Adrenal gland (tissue), 5 donors: ENCODE data around the gene TRDN.

ENCODE experiments used
- POLR2A ChIP-seq, 2 donors: fragments of 450-650 bp; IDR thresholded peaks; one replicate each; pipeline ENCODE4 v1.6.1; 2017; ENCODE audit warnings: antibody characterized with exemption in 2 of 2, mild to moderate bottlenecking in 2 of 2, moderate library complexity in 1 of 2
- TF ChIP-seq, protein P1 (sequence below), 6 experiments: fragments of 450-650 bp in 4 of 6; fragments of 200-600 bp in 2 of 6; sonication (generic) in 1 of 6; IDR thresholded peaks; 1 replicate in 5 of 6; 2 replicates in 1 of 6; pipeline versions ENCODE4 v1.5.1 to v1.8.0; 2016 to 2021; ENCODE audit warnings: antibody characterized with exemption in 6 of 6, mild to moderate bottlenecking in 2 of 6, moderate library complexity in 1 of 6
- donor health status: DM: no; HTN: no; CAD: no.

DNA sequence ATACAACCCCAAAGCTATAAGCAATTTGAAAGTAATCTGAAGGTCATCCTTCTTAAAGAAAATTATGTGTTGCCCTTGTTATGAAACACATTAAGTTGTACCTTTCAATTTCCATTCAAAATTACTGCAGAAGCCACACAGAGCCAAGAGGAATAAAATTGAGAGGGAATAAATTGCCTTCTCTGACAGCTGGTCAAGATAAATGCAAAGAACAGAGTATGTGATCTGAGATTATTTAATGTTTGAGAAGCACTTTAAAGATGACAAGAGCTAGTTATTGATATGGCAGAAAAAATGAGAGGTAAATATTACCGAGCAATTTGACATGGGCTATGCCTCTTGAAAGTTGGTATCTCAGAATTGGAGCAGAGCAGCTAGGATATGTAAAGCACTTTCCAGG lies 61.6 kb downstream of the TRDN start:
- TF ChIP-seq, protein P1, sequence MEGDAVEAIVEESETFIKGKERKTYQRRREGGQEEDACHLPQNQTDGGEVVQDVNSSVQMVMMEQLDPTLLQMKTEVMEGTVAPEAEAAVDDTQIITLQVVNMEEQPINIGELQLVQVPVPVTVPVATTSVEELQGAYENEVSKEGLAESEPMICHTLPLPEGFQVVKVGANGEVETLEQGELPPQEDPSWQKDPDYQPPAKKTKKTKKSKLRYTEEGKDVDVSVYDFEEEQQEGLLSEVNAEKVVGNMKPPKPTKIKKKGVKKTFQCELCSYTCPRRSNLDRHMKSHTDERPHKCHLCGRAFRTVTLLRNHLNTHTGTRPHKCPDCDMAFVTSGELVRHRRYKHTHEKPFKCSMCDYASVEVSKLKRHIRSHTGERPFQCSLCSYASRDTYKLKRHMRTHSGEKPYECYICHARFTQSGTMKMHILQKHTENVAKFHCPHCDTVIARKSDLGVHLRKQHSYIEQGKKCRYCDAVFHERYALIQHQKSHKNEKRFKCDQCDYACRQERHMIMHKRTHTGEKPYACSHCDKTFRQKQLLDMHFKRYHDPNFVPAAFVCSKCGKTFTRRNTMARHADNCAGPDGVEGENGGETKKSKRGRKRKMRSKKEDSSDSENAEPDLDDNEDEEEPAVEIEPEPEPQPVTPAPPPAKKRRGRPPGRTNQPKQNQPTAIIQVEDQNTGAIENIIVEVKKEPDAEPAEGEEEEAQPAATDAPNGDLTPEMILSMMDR (IDR thresholded peaks at IDR 0.05): no peak
- TF ChIP-seq POLR2A (IDR thresholded peaks at IDR 0.05): no peak
